ENCODE results near the gene TULP3. TPM values are rescaled to one million over a fixed set of nuclear protein-coding genes. Genes with fewer than 3 reads are reported as not detected.

TULP3 gene
- polyA plus RNA-seq, 1 donor (not counting 4 experiments of a cell fraction or from before 2014, with no cell fraction given), result 16.0 TPM

DNA sequence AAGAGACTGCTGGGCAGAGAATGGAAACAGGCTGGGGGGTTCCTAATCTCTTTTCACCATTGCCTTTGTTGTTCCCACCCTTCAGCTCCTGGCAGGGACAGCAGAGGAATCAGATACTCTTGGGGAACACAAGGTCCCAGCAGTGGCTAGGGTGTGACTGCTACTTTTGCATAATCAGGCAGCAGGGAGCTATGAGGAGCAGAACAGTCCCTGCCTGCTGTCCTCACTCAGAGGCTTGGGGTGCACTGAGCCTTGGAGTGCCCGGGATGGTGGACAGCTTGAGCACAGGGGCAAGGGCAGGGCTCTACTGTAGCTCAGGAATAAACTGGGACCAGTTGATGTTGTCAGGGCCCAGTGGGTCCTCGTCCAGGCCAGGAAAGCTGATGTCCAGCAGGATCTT, 32.4 kb upstream of the TULP3 start:
- Histone ChIP-seq H4K20me1 (ENCODE audit: control insufficient read depth, extremely low read depth, insufficient read depth, low read length) (no peaks in the 10 kb centered on the region), H3K79me2 (ENCODE audit: control insufficient read depth, insufficient read depth, low read length) (no peaks in the 10 kb centered on the region), H3K9ac (ENCODE audit: control insufficient read depth, extremely low read depth, insufficient read depth, low read length) (no peak overlapping the region), H3K4me2 (ENCODE audit: control insufficient read depth, extremely low read depth, insufficient read depth, low read depth, low read length) (no peak overlapping the region), H3K36me3 (ENCODE audit: control insufficient read depth in 2 of 2, extremely low read depth in 1 of 2, insufficient read depth in 2 of 2, low read length in 2 of 2) (peaks cover 0 to 13% of the 10 kb centered on the region in 2 experiments), H3K4me3 (ENCODE audit: control insufficient read depth in 2 of 3, extremely low read depth in 1 of 3, insufficient read depth in 2 of 3, low read depth in 1 of 3, low read length in 3 of 3) (no peak overlapping the region), H3K9me1 (ENCODE audit: control insufficient read depth, extremely low read depth, insufficient read depth, low read length) (no peaks in the 10 kb centered on the region), H3K27ac (ENCODE audit: control insufficient read depth, insufficient read depth, low read length) (no peak overlapping the region), H3K9me3 (ENCODE audit: control insufficient read depth, low read depth, low read length) (no peaks in the 10 kb centered on the region), H3K27me3 (ENCODE audit: control insufficient read depth, extremely low read depth, insufficient read depth, low read length) (no peaks in the 10 kb centered on the region), H2AFZ (ENCODE audit: control insufficient read depth, low read length) (no peak overlapping the region), H3K4me1 (ENCODE audit: control insufficient read depth, extremely low read depth, insufficient read depth, low read length) (no peaks in the 10 kb centered on the region)
- DNase-seq (ENCODE audit: low read depth, low spot score) (no peak), FAIRE-seq (no peak)
- TF ChIP-seq, protein P1, sequence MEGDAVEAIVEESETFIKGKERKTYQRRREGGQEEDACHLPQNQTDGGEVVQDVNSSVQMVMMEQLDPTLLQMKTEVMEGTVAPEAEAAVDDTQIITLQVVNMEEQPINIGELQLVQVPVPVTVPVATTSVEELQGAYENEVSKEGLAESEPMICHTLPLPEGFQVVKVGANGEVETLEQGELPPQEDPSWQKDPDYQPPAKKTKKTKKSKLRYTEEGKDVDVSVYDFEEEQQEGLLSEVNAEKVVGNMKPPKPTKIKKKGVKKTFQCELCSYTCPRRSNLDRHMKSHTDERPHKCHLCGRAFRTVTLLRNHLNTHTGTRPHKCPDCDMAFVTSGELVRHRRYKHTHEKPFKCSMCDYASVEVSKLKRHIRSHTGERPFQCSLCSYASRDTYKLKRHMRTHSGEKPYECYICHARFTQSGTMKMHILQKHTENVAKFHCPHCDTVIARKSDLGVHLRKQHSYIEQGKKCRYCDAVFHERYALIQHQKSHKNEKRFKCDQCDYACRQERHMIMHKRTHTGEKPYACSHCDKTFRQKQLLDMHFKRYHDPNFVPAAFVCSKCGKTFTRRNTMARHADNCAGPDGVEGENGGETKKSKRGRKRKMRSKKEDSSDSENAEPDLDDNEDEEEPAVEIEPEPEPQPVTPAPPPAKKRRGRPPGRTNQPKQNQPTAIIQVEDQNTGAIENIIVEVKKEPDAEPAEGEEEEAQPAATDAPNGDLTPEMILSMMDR (optimal IDR thresholded peaks at IDR 0.05 in 1 of 3, IDR thresholded peaks at IDR 0.05 in 1 of 3, conservative IDR thresholded peaks at IDR 0.05 in 1 of 3; ENCODE audit: extremely low read depth in 1 of 3, insufficient read depth in 2 of 3, low read length in 3 of 3), result no peak
- no peak for TF ChIP-seq EZH2 (IDR thresholded peaks at IDR 0.05; ENCODE audit: low read length)
- dilution Hi-C loops (cut with MboI; ENCODE audit: extremely low pct_ligation_motif_present, low sequenced_read_pairs), result no loop called here

DNA sequence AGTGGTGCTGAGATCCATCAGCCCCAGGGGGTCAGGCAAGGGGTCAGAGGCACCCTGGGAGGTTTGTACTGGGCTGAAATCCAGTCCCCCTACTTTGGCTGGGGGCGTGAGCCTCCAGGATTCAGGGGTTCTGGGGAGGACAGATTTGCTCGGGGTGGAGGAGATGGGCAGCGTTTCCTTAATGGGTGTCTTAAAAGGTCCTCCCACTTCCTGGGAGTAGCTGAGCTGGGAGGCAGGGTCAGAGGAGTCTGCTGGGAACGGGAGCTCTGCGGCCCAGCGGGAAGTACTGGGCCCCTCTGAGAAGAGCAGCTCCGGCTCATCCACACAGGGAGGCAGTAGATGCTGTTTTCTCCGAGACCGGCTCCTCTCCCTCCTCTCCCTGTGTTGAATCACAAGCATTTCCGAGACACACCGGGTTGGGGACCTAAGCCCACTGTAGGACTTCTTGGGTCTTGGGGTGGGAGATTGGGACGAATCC, 31.7 kb upstream of the TULP3 start:
- DNase-seq (ENCODE audit: low read depth, low spot score), result no peak
- Histone ChIP-seq H3K27ac (ENCODE audit: control insufficient read depth, insufficient read depth, low read length) (no peak overlapping the region), H3K27me3 (ENCODE audit: control insufficient read depth, extremely low read depth, insufficient read depth, low read length) (no peaks in the 10 kb centered on the region), H3K36me3 (ENCODE audit: control insufficient read depth in 2 of 2, extremely low read depth in 1 of 2, insufficient read depth in 2 of 2, low read length in 2 of 2) (peaks cover 0 to 16% of the 10 kb centered on the region in 2 experiments), H3K4me3 (ENCODE audit: control insufficient read depth in 2 of 3, extremely low read depth in 1 of 3, insufficient read depth in 2 of 3, low read depth in 1 of 3, low read length in 3 of 3) (no peak overlapping the region), H3K4me2 (ENCODE audit: control insufficient read depth, extremely low read depth, insufficient read depth, low read depth, low read length) (no peak overlapping the region), H2AFZ (ENCODE audit: control insufficient read depth, low read length) (no peak overlapping the region), H3K9ac (ENCODE audit: control insufficient read depth, extremely low read depth, insufficient read depth, low read length) (no peak overlapping the region), H3K9me3 (ENCODE audit: control insufficient read depth, low read depth, low read length) (no peaks in the 10 kb centered on the region), H3K79me2 (ENCODE audit: control insufficient read depth, insufficient read depth, low read length) (no peaks in the 10 kb centered on the region), H3K4me1 (ENCODE audit: control insufficient read depth, extremely low read depth, insufficient read depth, low read length) (no peaks in the 10 kb centered on the region), H3K9me1 (ENCODE audit: control insufficient read depth, extremely low read depth, insufficient read depth, low read length) (no peaks in the 10 kb centered on the region), H4K20me1 (ENCODE audit: control insufficient read depth, extremely low read depth, insufficient read depth, low read length) (no peaks in the 10 kb centered on the region)
- dilution Hi-C loops (cut with MboI; ENCODE audit: extremely low pct_ligation_motif_present, low sequenced_read_pairs), result no loop called here
- TF ChIP-seq, protein P1 (optimal IDR thresholded peaks at IDR 0.05 in 1 of 3, IDR thresholded peaks at IDR 0.05 in 1 of 3, conservative IDR thresholded peaks at IDR 0.05 in 1 of 3; ENCODE audit: extremely low read depth in 1 of 3, insufficient read depth in 2 of 3, low read length in 3 of 3), result no peak
- no peak for TF ChIP-seq EZH2 (IDR thresholded peaks at IDR 0.05; ENCODE audit: low read length)
- FAIRE-seq, result no peak

Measured in keratinocyte (primary cell).